ACC112 (cell line): ENCODE data around the gene BRAT1.

ENCODE experiments used
- H2AFZ ChIP-seq: fragments of 200-600 bp; sonication (generic); one replicate; pipeline ENCODE4 v1.6.0; 2017; ENCODE audit warnings: antibody characterized with exemption, low read length; ENCODE audit not compliant: unreplicated experiment
- H3K27ac ChIP-seq: fragments of 200-600 bp; sonication (generic); 2 replicates; pipeline ENCODE4 v1.5.1; 2014; ENCODE audit warnings: low read depth, mild to moderate bottlenecking, antibody characterized with exemption, low read length, moderate library complexity
- H3K27me3 ChIP-seq: fragments of 200-600 bp; sonication (generic); 2 replicates; pipeline ENCODE4 v1.6.1; 2014; ENCODE audit warnings: mild to moderate bottlenecking, antibody characterized with exemption, low read length, moderate library complexity, mixed read lengths; ENCODE audit not compliant: insufficient read depth
- H3K36me3 ChIP-seq: fragments of 200-600 bp; sonication (generic); 2 replicates; pipeline ENCODE4 v1.6.1; 2016; ENCODE audit warnings: mild to moderate bottlenecking, antibody characterized with exemption, low read length, moderate library complexity, mixed read lengths; ENCODE audit not compliant: insufficient read depth
- H3K4me1 ChIP-seq: fragments of 200-600 bp; sonication (generic); one replicate; pipeline ENCODE4 v1.6.1; 2016; ENCODE audit warnings: low read length, mixed read lengths; ENCODE audit not compliant: insufficient read depth, unreplicated experiment, control insufficient read depth
- H3K4me3 ChIP-seq: fragments of 200-600 bp; sonication (generic); 2 replicates; pipeline ENCODE4 v1.5.1; 2014; ENCODE audit warnings: mild to moderate bottlenecking, low read depth, low read length
- H3K79me2 ChIP-seq: fragments of 200-600 bp; sonication (generic); one replicate; pipeline ENCODE4 v1.6.0; 2016; ENCODE audit warnings: low read length; ENCODE audit not compliant: control insufficient read depth, unreplicated experiment, insufficient read depth

Gene BRAT1

GRCh38 chr7:2555121-2556052 lies at the start of gene BRAT1:
Gene BRAT1, minus strand, starts transcription at chr7:2555524. Its CDS starts 1,093 bp downstream, at chr7:2554431.
- peaks cover 22% of the 10 kb centered on the region for H3K79me2 ChIP-seq
- H3K4me3 ChIP-seq, result peak within 1 kb of the TSS; percentile 82
- no peaks in the 10 kb centered on the region for H3K36me3 ChIP-seq
- peaks cover 10% of the 10 kb centered on the region for H3K4me1 ChIP-seq
- H3K27me3 ChIP-seq, result no peaks in the 10 kb centered on the region
- H2AFZ ChIP-seq, result peak within 1 kb of the TSS; percentile 49
- peak within 1 kb of the TSS; percentile 93 for H3K27ac ChIP-seq

GRCh38 chr7:2604608-2605174 lies 49.4 kb upstream of the BRAT1 start:
- Histone ChIP-seq H3K27ac (no peak overlapping the region), H3K79me2 (no peaks in the 10 kb centered on the region), H3K4me3 (no peak overlapping the region), H2AFZ (no peak overlapping the region), H3K27me3 (no peaks in the 10 kb centered on the region), H3K36me3 (no peaks in the 10 kb centered on the region), H3K4me1 (no peaks in the 10 kb centered on the region)

GRCh38 chr7:2603044-2603965 lies 48.0 kb upstream of the BRAT1 start:
- Histone ChIP-seq H3K79me2 (no peaks in the 10 kb centered on the region), H3K4me3 (no peak overlapping the region), H2AFZ (no peak overlapping the region), H3K36me3 (no peaks in the 10 kb centered on the region), H3K27me3 (no peaks in the 10 kb centered on the region), H3K4me1 (no peaks in the 10 kb centered on the region), H3K27ac (no peak overlapping the region)

GRCh38 chr7:2602406-2603043 lies 47.2 kb upstream of the BRAT1 start:
- Histone ChIP-seq H3K27ac (no peak overlapping the region), H2AFZ (no peak overlapping the region), H3K4me3 (no peak overlapping the region), H3K4me1 (no peaks in the 10 kb centered on the region), H3K36me3 (no peaks in the 10 kb centered on the region), H3K79me2 (no peaks in the 10 kb centered on the region), H3K27me3 (no peaks in the 10 kb centered on the region)

GRCh38 chr7:2601907-2602306 lies 46.6 kb upstream of the BRAT1 start:
- H3K79me2 ChIP-seq, result no peaks in the 10 kb centered on the region
- no peaks in the 10 kb centered on the region for H3K4me1 ChIP-seq
- H2AFZ ChIP-seq, result no peak overlapping the region
- H3K4me3 ChIP-seq, result no peak overlapping the region
- H3K27me3 ChIP-seq, result no peaks in the 10 kb centered on the region
- no peak overlapping the region for H3K27ac ChIP-seq
- H3K36me3 ChIP-seq, result no peaks in the 10 kb centered on the region

- Histone ChIP-seq H3K4me3 (no peak overlapping the region), H3K27ac (no peak overlapping the region), H3K4me1 (no peaks in the 10 kb centered on the region), H3K36me3 (no peaks in the 10 kb centered on the region), H2AFZ (no peak overlapping the region), H3K27me3 (no peaks in the 10 kb centered on the region), H3K79me2 (no peaks in the 10 kb centered on the region)
These were observed 45.7 kb upstream of the BRAT1 start for GRCh38 chr7:2601065-2601464.

- H3K4me1 ChIP-seq, result no peaks in the 10 kb centered on the region
- H3K4me3 ChIP-seq, result no peak overlapping the region
- no peak overlapping the region for H3K27ac ChIP-seq
- H3K79me2 ChIP-seq, result no peaks in the 10 kb centered on the region
- H3K36me3 ChIP-seq, result no peaks in the 10 kb centered on the region
- no peak overlapping the region for H2AFZ ChIP-seq
- H3K27me3 ChIP-seq, result no peaks in the 10 kb centered on the region
These were observed 43.0 kb upstream of the BRAT1 start for GRCh38 chr7:2598154-2598823.

GRCh38 chr7:2597273-2597640 lies 41.9 kb upstream of the BRAT1 start:
- Histone ChIP-seq H3K36me3 (no peaks in the 10 kb centered on the region), H3K27me3 (no peaks in the 10 kb centered on the region), H3K4me1 (no peaks in the 10 kb centered on the region), H3K79me2 (no peaks in the 10 kb centered on the region), H3K4me3 (no peak overlapping the region), H3K27ac (no peak overlapping the region), H2AFZ (no peak overlapping the region)

- H3K27me3 ChIP-seq, result no peaks in the 10 kb centered on the region
- H3K36me3 ChIP-seq, result no peaks in the 10 kb centered on the region
- H3K4me1 ChIP-seq, result no peaks in the 10 kb centered on the region
- no peaks in the 10 kb centered on the region for H3K79me2 ChIP-seq
- no peak overlapping the region for H3K27ac ChIP-seq
- H3K4me3 ChIP-seq, result no peak overlapping the region
- no peak overlapping the region for H2AFZ ChIP-seq
These were observed 41.3 kb upstream of the BRAT1 start for GRCh38 chr7:2596464-2597272.
